Mucosa of rectum (tissue), 2 donors: Measurements from ENCODE around the gene C14orf119.

Experiments used
- H3K27ac ChIP-seq, 2 donors: one replicate each; pipeline ENCODE4 v1.7.0; 2013; ENCODE audit warnings: inconsistent platforms in 2 of 2, low read depth in 2 of 2, low read length in 2 of 2
- H3K27me3 ChIP-seq, 2 donors: one replicate each; pipeline ENCODE4 v1.7.0; 2013; ENCODE audit warnings: low read length in 2 of 2; ENCODE audit not compliant: control insufficient read depth in 2 of 2, insufficient read depth in 2 of 2
- H3K36me3 ChIP-seq, 2 donors: one replicate each; pipeline ENCODE4 v1.7.0; 2013; ENCODE audit warnings: low read length in 2 of 2; ENCODE audit not compliant: control insufficient read depth in 2 of 2, insufficient read depth in 2 of 2
- H3K4me1 ChIP-seq, 2 donors: one replicate each; pipeline ENCODE4 v1.7.0; 2013; ENCODE audit warnings: low read length in 2 of 2, mild to moderate bottlenecking in 1 of 2; ENCODE audit not compliant: control insufficient read depth in 2 of 2, insufficient read depth in 2 of 2
- H3K4me3 ChIP-seq, 2 donors: one replicate each; pipeline ENCODE4 v1.7.0; 2013; ENCODE audit warnings: low read length in 2 of 2
- H3K9ac ChIP-seq, 2 donors: one replicate each; pipeline ENCODE4 v1.7.0; 2013; ENCODE audit warnings: low read length in 2 of 2, low read depth in 1 of 2, mild to moderate bottlenecking in 1 of 2
- H3K9me3 ChIP-seq, 2 donors: one replicate each; pipeline ENCODE4 v1.7.0; 2013; ENCODE audit warnings: low read length in 2 of 2; ENCODE audit not compliant: control insufficient read depth in 2 of 2
- donor health status: healthy.
- donor health status: Normal muscosa, but diverticular disease.

The C14orf119 gene

GRCh38 chr14:23054000-23054811 is 41.1 kb upstream of the C14orf119 start:
- Histone ChIP-seq H3K4me1 (peaks cover 14 to 17% of the 10 kb centered on the region in 2 donors), H3K4me3 (no peak overlapping the region), H3K27ac (no peak overlapping the region), H3K9ac (no peak overlapping the region), H3K9me3 (no peaks in the 10 kb centered on the region), H3K36me3 (peaks cover 7% of the 10 kb centered on the region in 2 donors), H3K27me3 (no peaks in the 10 kb centered on the region)

- Histone ChIP-seq H3K27ac (no peak overlapping the region), H3K27me3 (no peaks in the 10 kb centered on the region), H3K36me3 (peaks cover 12 to 14% of the 10 kb centered on the region in 2 donors), H3K4me3 (no peak overlapping the region), H3K9me3 (no peaks in the 10 kb centered on the region), H3K4me1 (peaks cover 14 to 17% of the 10 kb centered on the region in 2 donors), H3K9ac (no peak overlapping the region)
These were observed 40.2 kb upstream of the C14orf119 start for GRCh38 chr14:23055147-23055550.

GRCh38 chr14:23055621-23056144 is 39.6 kb upstream of the C14orf119 start:
- peaks cover 14 to 17% of the 10 kb centered on the region in 2 donors for H3K4me1 ChIP-seq
- peak overlapping the region in 1 of 2 donors; percentile 71 for H3K4me3 ChIP-seq
- H3K27me3 ChIP-seq = no peaks in the 10 kb centered on the region
- H3K36me3 ChIP-seq = peaks cover 15 to 19% of the 10 kb centered on the region in 2 donors
- no peak overlapping the region for H3K9ac ChIP-seq
- H3K27ac ChIP-seq = no peak overlapping the region
- H3K9me3 ChIP-seq = no peaks in the 10 kb centered on the region

- Histone ChIP-seq H3K9ac (peak overlapping the region in 1 of 2 donors; percentile 26), H3K36me3 (peaks cover 21 to 25% of the 10 kb centered on the region in 2 donors), H3K4me1 (peaks cover 14 to 17% of the 10 kb centered on the region in 2 donors), H3K27me3 (no peaks in the 10 kb centered on the region), H3K27ac (no peak overlapping the region), H3K4me3 (peak overlapping the region; percentile 71 to 76), H3K9me3 (no peaks in the 10 kb centered on the region)
These were observed 39.0 kb upstream of the C14orf119 start for GRCh38 chr14:23056145-23056955.

DNA sequence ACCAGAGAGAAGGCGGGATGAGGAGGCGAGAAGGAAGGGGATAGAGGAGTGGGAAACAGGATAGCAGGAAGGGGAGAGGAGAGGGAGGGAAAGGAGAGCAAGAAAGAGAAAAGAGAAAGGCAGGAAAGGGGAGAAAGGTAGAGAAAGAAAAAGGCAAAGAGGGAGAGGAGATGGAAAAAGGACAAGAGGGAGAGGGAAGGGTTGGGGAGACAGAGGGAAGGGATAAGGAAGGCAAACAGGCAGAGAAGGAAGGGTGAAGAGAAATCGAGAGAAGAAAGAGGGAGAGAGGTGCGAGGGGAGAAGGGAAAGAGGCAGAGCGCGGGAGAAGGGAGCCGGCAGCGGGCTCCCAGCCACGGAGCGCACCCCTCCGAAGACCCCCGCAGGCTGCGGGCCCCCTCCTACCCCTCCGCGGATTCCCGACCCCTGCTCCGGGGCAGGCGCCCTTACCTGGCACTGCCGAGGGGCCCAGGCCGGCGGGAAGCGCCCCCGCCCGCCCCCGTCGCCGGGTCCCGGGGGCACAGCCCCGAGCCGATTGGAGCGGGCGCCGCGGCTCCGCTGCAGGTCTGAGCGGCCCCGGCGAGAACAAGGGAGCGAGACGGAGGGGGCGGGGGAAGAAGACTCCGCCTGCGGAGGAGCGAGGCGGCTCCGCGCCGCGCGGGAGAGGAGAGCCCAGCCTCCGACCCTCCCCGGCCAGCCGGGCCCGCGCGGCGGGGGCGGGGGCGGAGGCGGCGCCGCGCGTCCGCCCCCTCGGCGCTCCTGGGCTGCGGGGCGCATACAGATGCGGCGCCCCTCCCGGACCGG is 38.1 kb upstream of the C14orf119 start, which contains the start of gene CDH24:
TSS of gene CDH24 (minus strand) at position 565 of the 801 bp plus-strand sequence. CDS start 1,787 bp downstream, outside the sequence.
- Histone ChIP-seq H3K4me1 (peaks cover 14 to 17% of the 10 kb centered on the region in 2 donors), H3K9me3 (no peaks in the 10 kb centered on the region), H3K27ac (peak within 1 kb of the TSS in 1 of 2 donors; percentile 32), H3K36me3 (peaks cover 24 to 29% of the 10 kb centered on the region in 2 donors), H3K27me3 (no peaks in the 10 kb centered on the region), H3K4me3 (peak within 1 kb of the TSS; percentile 71 to 76), H3K9ac (peak within 1 kb of the TSS; percentile 32 to 65)

DNA sequence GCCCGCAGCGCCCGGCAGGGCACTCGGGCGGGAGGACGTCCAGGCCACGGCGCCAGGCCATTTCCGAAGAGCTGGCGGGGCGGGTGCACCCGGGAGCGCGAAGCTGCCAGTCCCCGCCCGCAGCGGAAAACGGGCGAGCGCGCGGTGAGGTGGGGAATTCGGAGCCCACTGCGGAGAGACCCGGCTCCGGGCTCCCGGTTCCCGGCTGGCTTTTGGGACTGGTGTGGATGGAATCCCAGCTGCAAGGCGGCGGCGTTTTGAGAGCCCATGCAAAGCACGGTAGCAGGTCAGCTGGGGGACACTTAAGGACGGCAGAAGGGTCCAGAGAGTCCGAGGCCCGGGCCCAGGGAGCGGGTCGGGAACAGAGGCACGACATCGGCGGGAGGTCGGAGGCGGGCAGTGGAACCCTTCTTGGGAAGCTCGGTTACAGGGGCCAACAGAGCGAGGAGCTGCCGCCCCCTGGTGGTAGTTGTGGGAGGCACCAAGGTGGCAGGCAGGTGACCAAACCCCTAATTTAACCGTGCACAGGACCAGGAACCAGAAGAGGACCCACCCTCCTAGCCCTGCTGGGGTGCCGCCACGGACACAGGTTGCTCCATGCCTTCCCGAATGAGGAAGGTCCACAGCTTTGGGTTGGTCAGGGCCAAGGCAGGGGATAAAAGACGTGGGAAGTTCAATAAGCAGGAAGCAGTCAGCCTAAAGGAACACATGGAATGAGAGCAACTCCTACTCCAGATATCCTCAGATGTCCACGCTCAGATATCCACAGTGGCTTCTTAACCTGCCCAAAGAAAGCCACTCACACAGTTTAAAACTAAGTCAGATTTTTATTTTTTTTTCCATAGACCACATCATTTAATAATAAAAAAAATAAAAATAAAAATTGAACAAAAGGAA is 37.3 kb upstream of the C14orf119 start:
- peaks cover 14 to 17% of the 10 kb centered on the region in 2 donors for H3K4me1 ChIP-seq
- H3K36me3 ChIP-seq = peaks cover 33 to 37% of the 10 kb centered on the region in 2 donors
- H3K27ac ChIP-seq = peak overlapping the region in 1 of 2 donors; percentile 32
- H3K4me3 ChIP-seq = peak overlapping the region; percentile 71 to 76
- H3K27me3 ChIP-seq = no peaks in the 10 kb centered on the region
- H3K9me3 ChIP-seq = no peaks in the 10 kb centered on the region
- peak overlapping the region; percentile 32 to 65 for H3K9ac ChIP-seq

DNA sequence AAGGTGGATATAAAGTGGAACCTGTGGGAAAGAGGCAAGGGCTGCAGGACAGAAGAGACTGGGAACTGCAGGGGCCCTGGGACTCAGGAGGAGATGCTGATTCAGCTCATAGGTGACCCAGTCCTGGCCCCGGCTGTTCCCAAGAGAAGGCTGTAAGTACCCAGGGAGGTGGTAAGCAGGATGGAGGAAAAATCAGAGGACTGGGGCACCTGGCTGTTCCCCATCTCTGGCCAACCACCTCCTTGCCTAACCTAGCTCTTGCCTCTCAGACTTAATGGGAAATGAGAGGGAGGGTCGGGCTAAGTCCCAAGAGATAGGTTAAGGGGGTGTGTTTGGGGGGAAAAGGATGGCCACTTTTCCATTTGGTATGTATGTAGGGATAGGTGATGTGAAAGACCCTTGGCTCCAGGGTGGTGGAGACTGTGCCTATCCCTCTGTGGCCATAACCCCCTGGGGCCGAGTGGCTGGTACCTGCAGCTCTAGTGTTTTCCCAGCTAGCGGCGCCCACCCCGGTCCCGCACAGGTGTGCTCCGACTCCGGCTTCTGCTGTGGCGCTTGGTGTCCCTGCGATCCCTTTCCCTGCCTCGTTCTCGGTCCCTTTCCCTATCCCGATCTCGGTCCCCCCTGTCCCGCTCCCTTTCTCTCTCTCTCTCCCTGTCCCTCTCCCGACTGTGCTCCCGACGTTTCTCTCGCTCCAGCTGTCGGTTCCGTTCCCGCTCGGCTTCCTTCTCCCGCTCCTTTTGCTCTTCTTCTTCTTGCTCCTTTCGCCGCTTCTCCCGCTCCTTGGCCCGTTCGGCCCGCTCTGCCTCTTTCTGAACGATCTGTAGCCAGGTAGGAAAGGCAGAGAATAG is 36.4 kb upstream of the C14orf119 start:
- H3K4me3 ChIP-seq = no peak overlapping the region
- no peak overlapping the region for H3K27ac ChIP-seq
- H3K9me3 ChIP-seq = no peaks in the 10 kb centered on the region
- peaks cover 14 to 17% of the 10 kb centered on the region in 2 donors for H3K4me1 ChIP-seq
- no peak overlapping the region for H3K9ac ChIP-seq
- H3K27me3 ChIP-seq = no peaks in the 10 kb centered on the region
- peaks cover 41 to 46% of the 10 kb centered on the region in 2 donors for H3K36me3 ChIP-seq

- H3K36me3 ChIP-seq = peaks cover 54 to 62% of the 10 kb centered on the region in 2 donors
These were observed 34.6 kb upstream of the C14orf119 start for GRCh38 chr14:23060536-23061260.

More at GRCh38 chr14:23060536-23061260, 34.6 kb upstream of the C14orf119 start:
- H3K9me3 ChIP-seq = no peaks in the 10 kb centered on the region
- H3K27me3 ChIP-seq = no peaks in the 10 kb centered on the region
- no peak overlapping the region for H3K4me3 ChIP-seq
- H3K9ac ChIP-seq = no peak overlapping the region
- H3K4me1 ChIP-seq = peaks cover 14 to 17% of the 10 kb centered on the region in 2 donors
- H3K27ac ChIP-seq = no peak overlapping the region
